GM13977 (cell line): Measurements from ENCODE around the gene MEST.

ENCODE experiments used
- DNase-seq: peaks from one replicate; pipeline ENCODE4 v3.0.0; 2012; ENCODE audit warnings: low spot score
- CTCF ChIP-seq: IDR thresholded peaks from 2 replicates; pipeline ENCODE4 v1.5.1; 2012; ENCODE audit warnings: mild to moderate bottlenecking, control low read depth; ENCODE audit not compliant: insufficient read depth; ENCODE audit errors: extremely low read depth, missing control alignments
- in situ Hi-C: fragments of 300-500 bp; cut with MboI; formaldehyde crosslinking; loops from one replicate; pipeline ENCODE4 v1.12.0; 2022; ENCODE audit warnings: low sequenced_read_pairs, low pct_unique_long_range_greater_than_20kb, mixed read lengths, inconsistent platforms; ENCODE audit not compliant: unreplicated experiment

MEST gene

DNA sequence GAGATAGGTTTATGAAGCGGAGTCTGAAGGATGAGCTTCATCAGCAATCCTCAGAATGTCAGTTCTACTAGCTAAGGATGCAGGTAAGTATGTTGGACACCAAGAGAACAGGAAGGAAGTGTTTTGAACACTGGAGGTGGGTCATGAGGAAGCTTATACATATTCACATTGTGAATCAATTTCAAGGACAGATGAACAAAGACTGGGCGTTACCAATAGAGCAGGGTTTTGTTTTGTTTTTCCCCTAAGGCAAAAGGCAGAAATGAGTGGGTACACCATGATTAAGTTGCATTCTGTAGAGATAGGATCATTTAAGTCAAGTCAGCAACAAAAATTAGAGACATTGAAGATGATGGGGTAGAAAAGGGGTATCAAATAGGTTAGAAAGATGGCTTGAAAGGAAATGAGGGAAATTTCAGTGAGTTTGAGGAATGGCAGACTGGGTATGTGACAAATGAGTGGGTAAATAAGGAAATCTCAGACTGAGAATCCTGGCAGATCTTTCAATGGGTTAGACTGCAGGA lies 51.7 kb downstream of the MEST start:
- in situ Hi-C loops, result no loop called here
- no peak for TF ChIP-seq CTCF
- DNase-seq, result no peak

DNA sequence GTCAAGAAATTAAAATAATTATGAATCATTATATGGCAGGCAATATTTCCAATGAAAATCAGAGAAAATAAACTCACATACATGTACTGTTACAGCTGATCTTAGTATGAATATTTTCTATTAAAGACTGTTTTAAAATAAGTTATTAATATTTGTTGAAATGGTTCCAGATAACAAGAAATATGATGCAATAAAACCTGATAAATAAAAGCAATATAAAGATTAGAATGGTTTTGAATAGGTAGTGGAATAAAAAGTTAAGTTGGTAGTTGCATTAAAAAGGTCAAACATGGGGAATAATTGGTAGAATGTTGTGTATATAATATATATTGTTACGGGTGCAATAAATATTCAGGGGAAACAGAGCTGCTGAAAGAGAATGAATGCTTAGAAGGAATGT lies 52.5 kb downstream of the MEST start:
- in situ Hi-C loops, result no loop called here
- no peak for TF ChIP-seq CTCF
- DNase-seq, result no peak

- no peak for DNase-seq
- in situ Hi-C loops, result no loop called here
- TF ChIP-seq CTCF, result no peak
Observed at GRCh38 chr7:130553398-130554029, 61.6 kb downstream of the MEST start.

DNA sequence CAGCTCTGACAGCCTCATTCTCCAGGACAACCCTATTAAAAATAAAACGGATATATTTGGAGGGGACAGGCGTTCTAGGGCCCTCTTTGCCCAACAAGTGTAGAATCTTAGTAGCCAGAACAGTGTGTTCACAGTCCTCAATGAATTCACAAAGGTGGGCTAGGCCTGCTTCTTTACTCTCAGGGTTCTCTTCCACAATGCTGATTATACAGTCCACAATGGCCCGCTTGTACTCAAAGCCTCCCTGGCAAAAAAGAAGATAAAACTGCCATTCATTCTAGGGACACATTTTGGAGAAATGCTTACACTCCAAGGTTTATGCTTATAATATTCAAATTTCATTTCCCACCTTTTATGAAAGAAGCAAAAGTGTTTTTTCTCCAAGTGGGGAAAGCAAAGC lies 62.6 kb downstream of the MEST start:
- no peak for DNase-seq
- TF ChIP-seq CTCF, result no peak
- in situ Hi-C loops, result no loop called here
